ENCODE data around the gene DNAJC27. TPM values are rescaled to one million over a fixed set of nuclear protein-coding genes. Genes with fewer than 3 reads are reported as not detected.

Gene DNAJC27
- total RNA-seq, 2 experiments from 2014 or later: 20.0 to 23.1 TPM

DNA sequence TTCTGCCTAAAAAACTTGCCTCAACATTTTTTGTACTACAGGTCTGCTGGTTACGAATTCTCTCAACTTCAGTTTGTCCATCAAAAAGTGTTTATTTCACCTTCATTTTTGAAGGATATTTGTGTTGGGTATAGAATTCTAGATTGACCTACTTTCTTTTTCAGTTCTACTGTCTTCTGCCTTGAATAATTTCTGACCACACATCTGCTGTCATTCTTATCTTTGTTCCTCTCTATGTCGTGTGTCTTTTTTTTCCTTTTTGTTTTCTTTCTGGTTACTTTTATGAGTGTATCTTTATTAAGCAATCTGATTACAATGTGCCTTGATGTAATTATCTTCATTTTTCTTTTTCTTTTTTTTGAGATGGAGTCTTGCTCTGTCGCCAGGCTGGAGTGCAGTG is 77.0 kb downstream of the DNAJC27 start:
- Mint-ChIP-seq H3K4me1 (ENCODE audit: low read depth) (no peaks in the 10 kb centered on the region), H3K36me3 (ENCODE audit: low read depth) (peaks cover 38% of the 10 kb centered on the region), H3K9me3 (peaks cover 13% of the 10 kb centered on the region), H3K4me3 (no peak overlapping the region), H3K27me3 (no peaks in the 10 kb centered on the region), H3K27ac (no peak overlapping the region)
- TF ChIP-seq, protein P1, sequence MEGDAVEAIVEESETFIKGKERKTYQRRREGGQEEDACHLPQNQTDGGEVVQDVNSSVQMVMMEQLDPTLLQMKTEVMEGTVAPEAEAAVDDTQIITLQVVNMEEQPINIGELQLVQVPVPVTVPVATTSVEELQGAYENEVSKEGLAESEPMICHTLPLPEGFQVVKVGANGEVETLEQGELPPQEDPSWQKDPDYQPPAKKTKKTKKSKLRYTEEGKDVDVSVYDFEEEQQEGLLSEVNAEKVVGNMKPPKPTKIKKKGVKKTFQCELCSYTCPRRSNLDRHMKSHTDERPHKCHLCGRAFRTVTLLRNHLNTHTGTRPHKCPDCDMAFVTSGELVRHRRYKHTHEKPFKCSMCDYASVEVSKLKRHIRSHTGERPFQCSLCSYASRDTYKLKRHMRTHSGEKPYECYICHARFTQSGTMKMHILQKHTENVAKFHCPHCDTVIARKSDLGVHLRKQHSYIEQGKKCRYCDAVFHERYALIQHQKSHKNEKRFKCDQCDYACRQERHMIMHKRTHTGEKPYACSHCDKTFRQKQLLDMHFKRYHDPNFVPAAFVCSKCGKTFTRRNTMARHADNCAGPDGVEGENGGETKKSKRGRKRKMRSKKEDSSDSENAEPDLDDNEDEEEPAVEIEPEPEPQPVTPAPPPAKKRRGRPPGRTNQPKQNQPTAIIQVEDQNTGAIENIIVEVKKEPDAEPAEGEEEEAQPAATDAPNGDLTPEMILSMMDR (IDR thresholded peaks at IDR 0.05): no peak
- POLR2A ChIA-PET: no interaction called here
- intact Hi-C loops (cut with DNase I, micrococcal nuclease): no loop called here
- Histone ChIP-seq H3K36me3 (ENCODE audit: insufficient read depth, low read length) (peaks cover 7% of the 10 kb centered on the region), H3K27ac (ENCODE audit: low read depth in 1 of 2, low read length in 2 of 2) (no peak overlapping the region), H3K4me3 (ENCODE audit: low read length) (no peak overlapping the region), H3K9me3 (ENCODE audit: control insufficient read depth in 1 of 2, insufficient read depth in 1 of 2, low read length in 2 of 2) (peaks cover 16 to 50% of the 10 kb centered on the region in 2 experiments), H3K27me3 (ENCODE audit: control insufficient read depth in 1 of 2, insufficient read depth in 2 of 2, low read length in 2 of 2) (no peaks in the 10 kb centered on the region), H3K4me1 (ENCODE audit: insufficient read depth, low read length) (no peaks in the 10 kb centered on the region)
- ATAC-seq (ENCODE audit: poor library complexity) (no peak), DNase-seq (no peak)
- CTCF ChIA-PET: no interaction called here

DNA sequence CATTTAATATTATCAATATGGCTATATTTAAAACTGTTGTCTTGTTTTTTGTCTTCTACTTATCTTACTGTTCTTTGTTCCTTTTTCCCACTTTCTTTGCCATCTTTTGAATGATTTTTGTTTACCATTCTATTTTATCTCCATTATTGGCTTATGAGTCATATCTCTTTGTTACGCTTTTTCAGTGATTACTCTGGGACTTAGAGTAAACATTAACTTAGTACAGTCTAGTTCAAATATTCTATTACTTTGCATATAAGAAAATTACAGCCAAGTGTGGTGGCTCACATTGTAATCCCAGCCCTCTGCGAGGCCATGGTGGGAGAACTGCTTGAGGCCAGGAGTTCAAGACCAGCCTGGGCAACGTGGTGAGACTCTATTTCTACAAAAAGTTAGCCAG is 77.8 kb downstream of the DNAJC27 start:
- no peak overlapping the region for H3K27ac ChIP-seq (ENCODE audit: low read depth in 1 of 2, low read length in 2 of 2)
- peaks cover 32% of the 10 kb centered on the region for H3K36me3 Mint-ChIP-seq (ENCODE audit: low read depth)
- H3K27me3 Mint-ChIP-seq: no peaks in the 10 kb centered on the region
- peaks cover 13% of the 10 kb centered on the region for H3K9me3 Mint-ChIP-seq
- no peak overlapping the region for H3K4me3 Mint-ChIP-seq
- no peaks in the 10 kb centered on the region for H3K27me3 ChIP-seq (ENCODE audit: control insufficient read depth in 1 of 2, insufficient read depth in 2 of 2, low read length in 2 of 2)
- H3K4me1 ChIP-seq (ENCODE audit: insufficient read depth, low read length): no peaks in the 10 kb centered on the region
- intact Hi-C loops (cut with DNase I, micrococcal nuclease): no loop called here
- ChIA-PET CTCF (no interaction called here), POLR2A (no interaction called here)
- DNase-seq (no peak), ATAC-seq (ENCODE audit: poor library complexity) (no peak)
- no peak overlapping the region for H3K27ac Mint-ChIP-seq
- no peaks in the 10 kb centered on the region for H3K4me1 Mint-ChIP-seq (ENCODE audit: low read depth)
- TF ChIP-seq, protein P1 (IDR thresholded peaks at IDR 0.05): no peak
- H3K9me3 ChIP-seq (ENCODE audit: control insufficient read depth in 1 of 2, insufficient read depth in 1 of 2, low read length in 2 of 2): peaks cover 16 to 50% of the 10 kb centered on the region in 2 experiments
- H3K36me3 ChIP-seq (ENCODE audit: insufficient read depth, low read length): peaks cover 7% of the 10 kb centered on the region
- no peak overlapping the region for H3K4me3 ChIP-seq (ENCODE audit: low read length)

Other genes with a start within 250 kb of the DNAJC27 start
- 10 to 100 TPM; 15.3 to 15.7 TPM for gene PTRHD1, start 178.6 kb downstream of the DNAJC27 start, total RNA-seq
- 1 to 10 TPM; 3.4 to 3.5 TPM for gene CENPO, start 178.5 kb downstream of the DNAJC27 start, total RNA-seq
- 10 to 100 TPM; 28.1 to 31.4 TPM for gene ADCY3, start 51.7 kb downstream of the DNAJC27 start, total RNA-seq
- under 1 TPM in 1 of 2 experiments, not detected in 1; 0.11 TPM for gene EFR3B, start 70.1 kb upstream of the DNAJC27 start, total RNA-seq
- 1 to 10 TPM; 4.5 TPM for gene POMC, start 196.6 kb upstream of the DNAJC27 start, total RNA-seq